GM21619 (cell line): Measurements from ENCODE around the gene GPS2.

Experiments
- ATAC-seq: cut with Tn5 transposase; IDR thresholded peaks from one replicate; pipeline ENCODE4 v1.9.1; 2021; ENCODE audit not compliant: unreplicated experiment

The GPS2 gene

GRCh38 chr17:7293816-7294613 lies 21.1 kb downstream of the GPS2 start:
- ATAC-seq = no peak

- ATAC-seq = no peak
Measured at GRCh38 chr17:7293159-7293558, 22.0 kb downstream of the GPS2 start.

- no peak for ATAC-seq
Measured at GRCh38 chr17:7292729-7293128, 22.4 kb downstream of the GPS2 start.

GRCh38 chr17:7292194-7292593 lies 23.0 kb downstream of the GPS2 start:
- ATAC-seq = no peak

- ATAC-seq = no peak
Measured at GRCh38 chr17:7290685-7291084, 24.5 kb downstream of the GPS2 start.

- no peak for ATAC-seq
Measured at GRCh38 chr17:7290166-7290565, 25.0 kb downstream of the GPS2 start.

- ATAC-seq = no peak
Measured at GRCh38 chr17:7289256-7290032, 25.7 kb downstream of the GPS2 start.

- ATAC-seq = no peak
Measured at GRCh38 chr17:7285679-7286078, 29.5 kb downstream of the GPS2 start.

GRCh38 chr17:7284911-7285310 lies 30.2 kb downstream of the GPS2 start:
- ATAC-seq = no peak

- ATAC-seq = no peak
Measured at GRCh38 chr17:7283471-7284216, 31.5 kb downstream of the GPS2 start.

GRCh38 chr17:7282752-7283321 lies 32.3 kb downstream of the GPS2 start:
- no peak for ATAC-seq

GRCh38 chr17:7281953-7282751 lies 33.0 kb downstream of the GPS2 start:
- ATAC-seq = no peak

GRCh38 chr17:7281074-7281952 lies 33.8 kb downstream of the GPS2 start, which contains the start of gene SLC2A4:
TSS of gene SLC2A4 (plus strand) at chr17:7281718. CDS start at chr17:7281935, 217 bp downstream.
- ATAC-seq = no peak

- ATAC-seq = peak; percentile 65
Measured at GRCh38 chr17:7280519-7281073, 34.6 kb downstream of the GPS2 start.

- ATAC-seq = no peak
Measured at GRCh38 chr17:7279448-7279847, 35.7 kb downstream of the GPS2 start.

- no peak for ATAC-seq
Measured at GRCh38 chr17:7266784-7267183, 48.4 kb downstream of the GPS2 start.

- no peak for ATAC-seq
Measured at GRCh38 chr17:7263801-7264078, 51.4 kb downstream of the GPS2 start.

GRCh38 chr17:7262935-7263800 lies 52.0 kb downstream of the GPS2 start:
- ATAC-seq = no peak
